Progenitor cell of endocrine pancreas (in vitro differentiated cells): ENCODE data around the gene ITGA1. TPM values are rescaled to one million over a fixed set of nuclear protein-coding genes. Genes with fewer than 3 reads are reported as not detected.

Experiments
- DNase-seq: peaks from one replicate; pipeline ENCODE4 v3.0.0; 2021; ENCODE audit warnings: low spot score; ENCODE audit not compliant: unreplicated experiment
- H3K27ac Mint-ChIP-seq: 2 replicates; pipeline ENCODE4 v1.8.0; 2021; ENCODE audit warnings: mild to moderate bottlenecking, moderate library complexity, mixed read lengths
- H3K27me3 Mint-ChIP-seq: 2 replicates; pipeline ENCODE4 v1.8.0; 2021; ENCODE audit warnings: mixed read lengths
- H3K36me3 Mint-ChIP-seq: 2 replicates; pipeline ENCODE4 v1.8.0; 2022; ENCODE audit warnings: mixed read lengths; ENCODE audit not compliant: insufficient read depth
- H3K4me1 Mint-ChIP-seq: 2 replicates; pipeline ENCODE4 v1.8.0; 2021; ENCODE audit warnings: low read depth, mixed read lengths
- H3K4me3 Mint-ChIP-seq: 2 replicates; pipeline ENCODE4 v1.8.0; 2021; ENCODE audit warnings: low read depth, mild to moderate bottlenecking, moderate library complexity, mixed read lengths
- H3K9me3 Mint-ChIP-seq: 2 replicates; pipeline ENCODE4 v1.8.0; 2021; ENCODE audit warnings: low read depth, mixed read lengths
- CTCF ChIP-seq: fragments of 200-600 bp; sonication (generic); IDR thresholded peaks from one replicate; pipeline ENCODE4 v1.5.0; 2021; ENCODE audit warnings: antibody characterized with exemption, mild to moderate bottlenecking; ENCODE audit not compliant: unreplicated experiment
- total RNA-seq: library from RNA; stranded (reverse); gene quantifications from 2 replicates; pipeline ENCODE4 v1.2.1, GENCODE V29; 2021

The ITGA1 gene
- total RNA-seq, 1 donor from 2014 or later: 6.4 TPM

DNA sequence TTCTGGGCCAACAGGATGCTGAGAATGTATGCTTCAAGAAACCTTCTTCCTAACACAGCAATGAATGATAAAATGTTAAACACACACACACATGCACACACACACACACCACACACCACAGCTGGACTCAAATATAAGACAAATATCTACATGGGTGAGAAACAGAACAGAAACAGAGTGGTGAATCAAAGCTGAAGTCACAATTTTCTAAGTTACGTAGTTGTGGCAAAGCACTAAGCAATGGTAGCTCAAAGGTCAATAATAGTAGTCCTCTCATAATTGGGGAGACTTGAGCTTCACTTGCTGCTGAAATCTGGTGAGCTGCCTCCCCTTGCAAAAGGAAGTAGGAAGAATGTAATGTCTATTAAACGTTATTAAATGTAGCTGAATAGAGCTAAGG, 33.7 kb upstream of the ITGA1 start:
- Mint-ChIP-seq H3K4me1 (no peaks in the 10 kb centered on the region), H3K9me3 (no peaks in the 10 kb centered on the region), H3K27ac (no peak overlapping the region), H3K36me3 (no peaks in the 10 kb centered on the region), H3K4me3 (no peak overlapping the region), H3K27me3 (no peaks in the 10 kb centered on the region)
- TF ChIP-seq CTCF: no peak
- DNase-seq: no peak

DNA sequence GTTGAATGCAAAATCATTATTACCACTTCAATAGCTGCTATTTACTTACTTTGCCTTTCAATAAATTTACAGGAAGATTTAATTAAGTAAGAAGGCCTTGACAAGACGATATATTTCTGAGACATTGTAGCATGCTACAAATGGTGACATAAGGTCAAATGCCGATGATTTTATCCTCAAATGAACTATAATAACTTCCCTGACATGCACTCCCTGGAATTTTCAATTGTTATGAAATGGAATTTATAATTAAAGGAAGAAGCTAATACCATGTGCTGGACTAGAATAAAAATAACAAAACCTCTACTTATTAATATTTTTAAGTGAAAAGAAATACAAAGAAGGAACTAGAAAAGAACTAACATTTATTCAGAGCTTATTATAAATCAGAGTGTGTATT, 30.2 kb upstream of the ITGA1 start:
- no peaks in the 10 kb centered on the region for H3K36me3 Mint-ChIP-seq
- H3K9me3 Mint-ChIP-seq: no peaks in the 10 kb centered on the region
- no peak overlapping the region for H3K4me3 Mint-ChIP-seq
- H3K4me1 Mint-ChIP-seq: no peaks in the 10 kb centered on the region
- no peak for TF ChIP-seq CTCF
- H3K27me3 Mint-ChIP-seq: no peaks in the 10 kb centered on the region
- no peak for DNase-seq
- H3K27ac Mint-ChIP-seq: no peak overlapping the region

DNA sequence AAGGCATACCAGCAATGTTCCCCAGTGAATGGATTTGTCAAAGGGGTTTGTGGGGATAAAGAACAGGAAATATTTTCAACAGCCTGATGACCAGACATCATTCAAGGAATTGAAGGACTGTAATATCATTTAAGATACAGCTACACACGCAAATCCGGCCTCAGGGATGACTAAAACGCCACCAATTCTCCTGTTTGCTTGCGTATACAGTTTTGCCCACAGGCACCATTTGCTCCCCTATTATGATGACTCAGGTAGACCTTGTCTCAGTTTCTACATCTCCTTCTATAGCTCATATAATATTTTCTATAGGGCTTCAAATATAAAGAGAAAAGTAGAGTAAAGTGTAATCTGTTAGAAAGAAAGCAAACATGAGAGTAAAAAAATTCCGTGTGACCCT, 29.7 kb upstream of the ITGA1 start:
- no peaks in the 10 kb centered on the region for H3K9me3 Mint-ChIP-seq
- H3K36me3 Mint-ChIP-seq: no peaks in the 10 kb centered on the region
- H3K4me1 Mint-ChIP-seq: no peaks in the 10 kb centered on the region
- DNase-seq: no peak
- no peak overlapping the region for H3K4me3 Mint-ChIP-seq
- no peak overlapping the region for H3K27ac Mint-ChIP-seq
- H3K27me3 Mint-ChIP-seq: no peaks in the 10 kb centered on the region
- TF ChIP-seq CTCF: no peak

DNA sequence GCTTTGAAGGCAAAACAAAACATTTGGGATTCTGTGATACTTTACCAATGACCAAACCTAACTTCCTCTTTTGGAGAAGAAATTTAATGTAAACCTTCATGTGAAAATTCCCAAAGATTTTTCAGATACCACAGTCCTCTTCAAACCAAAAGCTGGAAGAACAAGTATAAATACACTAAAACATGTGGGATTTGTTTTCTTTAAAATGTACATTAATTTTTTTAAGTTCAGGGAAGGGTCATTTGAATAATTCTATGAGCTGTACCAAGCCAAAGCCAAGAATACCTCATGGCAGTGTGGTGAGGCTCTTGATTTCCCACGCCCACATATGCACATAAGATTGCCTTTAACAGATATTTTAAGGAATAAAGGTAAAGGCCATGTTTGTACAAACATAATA, 28.4 kb upstream of the ITGA1 start:
- DNase-seq: no peak
- Mint-ChIP-seq H3K4me3 (no peak overlapping the region), H3K27ac (no peak overlapping the region), H3K4me1 (no peaks in the 10 kb centered on the region), H3K9me3 (no peaks in the 10 kb centered on the region), H3K36me3 (no peaks in the 10 kb centered on the region), H3K27me3 (no peaks in the 10 kb centered on the region)
- TF ChIP-seq CTCF: no peak

- Mint-ChIP-seq H3K4me3 (no peak overlapping the region), H3K36me3 (no peaks in the 10 kb centered on the region), H3K27ac (no peak overlapping the region), H3K27me3 (no peaks in the 10 kb centered on the region), H3K4me1 (no peaks in the 10 kb centered on the region), H3K9me3 (no peaks in the 10 kb centered on the region)
- TF ChIP-seq CTCF: no peak
- no peak for DNase-seq
Observed at GRCh38 chr5:52760695-52761366, 26.9 kb upstream of the ITGA1 start.
